Panc1 (cell line): ENCODE data around the gene BCAS3. TPM values are rescaled to one million over a fixed set of nuclear protein-coding genes. Genes with fewer than 3 reads are reported as not detected.
"Not testable (repeated sequence)": the region's sequence is repeated elsewhere in the genome, so short reads cannot be mapped to it uniquely, and the experiment has no call there.

ENCODE experiments used
- ATAC-seq: fragments of 200-7000 bp; cut with Tn5 transposase; 2 replicates; pipeline ENCODE4 v1.9.1; 2020; ENCODE audit warnings: mild to moderate bottlenecking, moderate library complexity
- BruUV-seq: library from RNA; stranded (reverse); fragments of 400-500 nt; replicated peaks from 2 replicates; lab custom pipeline; 2021; lab: Mats Ljungman, UMichigan
- CTCF ChIA-PET: fragments of 300-600 bp; sonication (Branson Sonifier 250); formaldehyde crosslinking; loops from one replicate; lab custom pipeline; 2022; ENCODE audit warnings: antibody characterized with exemption; lab: Charles Lee
- POLR2A ChIA-PET: fragments of 300-600 bp; sonication (Branson Sonifier 250); formaldehyde crosslinking; loops from one replicate; lab custom pipeline; 2022; ENCODE audit warnings: antibody characterized with exemption; lab: Charles Lee
- DNase-seq: peaks from one replicate; pipeline ENCODE4 v3.0.0-alpha.2; 2010; ENCODE audit warnings: low read depth, low spot score
- H3K27ac ChIP-seq: 2 replicates; pipeline ENCODE4 v1.5.1; 2011; ENCODE audit warnings: mild to moderate bottlenecking, low read length, inconsistent platforms
- H3K27me3 ChIP-seq: fragments of 200-500 bp; sonication (Bioruptor generic); 2 replicates; pipeline ENCODE4 v1.6.0; 2014; ENCODE audit warnings: low read length, inconsistent platforms; ENCODE audit not compliant: control insufficient read depth, insufficient read depth
- H3K36me3 ChIP-seq: fragments of 200-500 bp; sonication (Bioruptor generic); 2 replicates; pipeline ENCODE4 v1.5.1; 2014; ENCODE audit warnings: inconsistent platforms, mild to moderate bottlenecking, low read length, moderate library complexity; ENCODE audit not compliant: control insufficient read depth, insufficient read depth
- H3K4me1 ChIP-seq: 2 replicates; pipeline ENCODE4 v1.5.1; 2011; ENCODE audit warnings: inconsistent platforms, mild to moderate bottlenecking, low read length, moderate library complexity; ENCODE audit not compliant: control insufficient read depth, insufficient read depth
- H3K4me3 ChIP-seq, 2 experiments: 2 replicates each; pipeline ENCODE4 v1.5.1; 2011 to 2012; ENCODE audit warnings: low read depth in 2 of 2, low read length in 2 of 2, mild to moderate bottlenecking in 2 of 2, inconsistent platforms in 1 of 2, moderate library complexity in 1 of 2
- H3K9me3 ChIP-seq: fragments of 200-500 bp; sonication (Bioruptor generic); 2 replicates; pipeline ENCODE4 v1.5.1; 2014; ENCODE audit warnings: low read depth, mild to moderate bottlenecking, inconsistent platforms, low read length, moderate library complexity; ENCODE audit not compliant: control insufficient read depth, insufficient read depth
- POLR2AphosphoS5 ChIP-seq: IDR thresholded peaks from 2 replicates; pipeline ENCODE4 v1.6.1; 2012; ENCODE audit warnings: mild to moderate bottlenecking, low read depth, low read length, moderate library complexity
- SIN3A ChIP-seq: IDR thresholded peaks from 2 replicates; pipeline ENCODE4 v1.6.1; 2012; ENCODE audit warnings: low read depth, mild to moderate bottlenecking, low read length, moderate library complexity, borderline replicate concordance; ENCODE audit not compliant: insufficient read depth
- TCF7L2 ChIP-seq: IDR thresholded peaks from 2 replicates; pipeline ENCODE4 v1.6.1; 2011; ENCODE audit warnings: mild to moderate bottlenecking, low read depth, low read length, inconsistent platforms
- in situ Hi-C: cut with HindIII; loops from 2 replicates; pipeline ENCODE4 v1.10.0; 2016; ENCODE audit warnings: low sequenced_read_pairs, low pct_unique_long_range_greater_than_20kb
- intact Hi-C: fragments of 100-400 bp; cut with micrococcal nuclease; formaldehyde crosslinking; loops from one replicate; pipeline ENCODE4 v1.10.0; 2022; ENCODE audit not compliant: unreplicated experiment
- total RNA-seq: library from RNA; stranded (reverse); gene quantifications from one replicate; pipeline ENCODE4 v1.2.1, GENCODE V29; 2021; ENCODE audit not compliant: unreplicated experiment
- TF ChIP-seq, protein P1 (sequence below): fragments of 450-650 bp; IDR thresholded peaks from 2 replicates; pipeline ENCODE4 v1.5.1; 2017; ENCODE audit warnings: mild to moderate bottlenecking
- TF ChIP-seq, protein P2 (sequence below), 2 experiments: IDR thresholded peaks; 2 replicates each; pipeline ENCODE4 v1.6.1; 2011 to 2012; ENCODE audit warnings: low read depth in 2 of 2, control low read depth in 1 of 2, low read length in 1 of 2, mild to moderate bottlenecking in 1 of 2, moderate library complexity in 1 of 2; ENCODE audit not compliant: insufficient read depth in 1 of 2

The BCAS3 gene
- total RNA-seq, 1 experiment from 2014 or later: 9.3 TPM

DNA sequence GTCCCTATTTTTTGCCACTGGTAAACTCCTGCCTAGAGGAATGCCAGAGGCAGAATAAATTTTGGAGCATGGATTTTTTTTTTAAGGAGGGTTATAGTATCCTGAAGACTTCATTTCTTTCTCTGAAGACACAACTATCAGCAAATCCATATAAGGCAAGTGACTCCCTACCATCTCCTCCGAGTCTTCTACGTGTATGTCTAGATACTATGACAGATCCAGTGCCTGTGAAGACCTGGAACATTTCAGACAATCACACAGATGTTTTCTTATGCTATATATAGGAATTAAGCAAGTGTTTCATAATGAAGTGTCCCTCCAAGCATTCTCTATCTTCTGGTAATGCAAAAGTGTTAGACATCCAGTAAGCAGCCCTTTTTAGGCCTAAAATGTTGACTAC lies 466.5 kb downstream of the BCAS3 start:
- ATAC-seq (no peak), DNase-seq (no peak)
- Histone ChIP-seq H3K4me1 (peaks cover 10% of the 10 kb centered on the region), H3K27me3 (no peaks in the 10 kb centered on the region), H3K27ac (peak overlapping the region; percentile 2; the same call in 1 of the 2 replicates), H3K36me3 (no peaks in the 10 kb centered on the region), H3K9me3 (no peaks in the 10 kb centered on the region), H3K4me3 (no peak overlapping the region)
- intact Hi-C loops (no loop called here), in situ Hi-C loops (no loop called here)
- no peak for TF ChIP-seq SIN3A
- TF ChIP-seq TCF7L2: no peak
- TF ChIP-seq POLR2AphosphoS5: no peak
- TF ChIP-seq, protein P1, sequence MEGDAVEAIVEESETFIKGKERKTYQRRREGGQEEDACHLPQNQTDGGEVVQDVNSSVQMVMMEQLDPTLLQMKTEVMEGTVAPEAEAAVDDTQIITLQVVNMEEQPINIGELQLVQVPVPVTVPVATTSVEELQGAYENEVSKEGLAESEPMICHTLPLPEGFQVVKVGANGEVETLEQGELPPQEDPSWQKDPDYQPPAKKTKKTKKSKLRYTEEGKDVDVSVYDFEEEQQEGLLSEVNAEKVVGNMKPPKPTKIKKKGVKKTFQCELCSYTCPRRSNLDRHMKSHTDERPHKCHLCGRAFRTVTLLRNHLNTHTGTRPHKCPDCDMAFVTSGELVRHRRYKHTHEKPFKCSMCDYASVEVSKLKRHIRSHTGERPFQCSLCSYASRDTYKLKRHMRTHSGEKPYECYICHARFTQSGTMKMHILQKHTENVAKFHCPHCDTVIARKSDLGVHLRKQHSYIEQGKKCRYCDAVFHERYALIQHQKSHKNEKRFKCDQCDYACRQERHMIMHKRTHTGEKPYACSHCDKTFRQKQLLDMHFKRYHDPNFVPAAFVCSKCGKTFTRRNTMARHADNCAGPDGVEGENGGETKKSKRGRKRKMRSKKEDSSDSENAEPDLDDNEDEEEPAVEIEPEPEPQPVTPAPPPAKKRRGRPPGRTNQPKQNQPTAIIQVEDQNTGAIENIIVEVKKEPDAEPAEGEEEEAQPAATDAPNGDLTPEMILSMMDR: no peak
- TF ChIP-seq, protein P2, sequence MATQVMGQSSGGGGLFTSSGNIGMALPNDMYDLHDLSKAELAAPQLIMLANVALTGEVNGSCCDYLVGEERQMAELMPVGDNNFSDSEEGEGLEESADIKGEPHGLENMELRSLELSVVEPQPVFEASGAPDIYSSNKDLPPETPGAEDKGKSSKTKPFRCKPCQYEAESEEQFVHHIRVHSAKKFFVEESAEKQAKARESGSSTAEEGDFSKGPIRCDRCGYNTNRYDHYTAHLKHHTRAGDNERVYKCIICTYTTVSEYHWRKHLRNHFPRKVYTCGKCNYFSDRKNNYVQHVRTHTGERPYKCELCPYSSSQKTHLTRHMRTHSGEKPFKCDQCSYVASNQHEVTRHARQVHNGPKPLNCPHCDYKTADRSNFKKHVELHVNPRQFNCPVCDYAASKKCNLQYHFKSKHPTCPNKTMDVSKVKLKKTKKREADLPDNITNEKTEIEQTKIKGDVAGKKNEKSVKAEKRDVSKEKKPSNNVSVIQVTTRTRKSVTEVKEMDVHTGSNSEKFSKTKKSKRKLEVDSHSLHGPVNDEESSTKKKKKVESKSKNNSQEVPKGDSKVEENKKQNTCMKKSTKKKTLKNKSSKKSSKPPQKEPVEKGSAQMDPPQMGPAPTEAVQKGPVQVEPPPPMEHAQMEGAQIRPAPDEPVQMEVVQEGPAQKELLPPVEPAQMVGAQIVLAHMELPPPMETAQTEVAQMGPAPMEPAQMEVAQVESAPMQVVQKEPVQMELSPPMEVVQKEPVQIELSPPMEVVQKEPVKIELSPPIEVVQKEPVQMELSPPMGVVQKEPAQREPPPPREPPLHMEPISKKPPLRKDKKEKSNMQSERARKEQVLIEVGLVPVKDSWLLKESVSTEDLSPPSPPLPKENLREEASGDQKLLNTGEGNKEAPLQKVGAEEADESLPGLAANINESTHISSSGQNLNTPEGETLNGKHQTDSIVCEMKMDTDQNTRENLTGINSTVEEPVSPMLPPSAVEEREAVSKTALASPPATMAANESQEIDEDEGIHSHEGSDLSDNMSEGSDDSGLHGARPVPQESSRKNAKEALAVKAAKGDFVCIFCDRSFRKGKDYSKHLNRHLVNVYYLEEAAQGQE (IDR thresholded peaks at IDR 0.05; ENCODE audit: insufficient read depth in 1 of 2, low read depth in 2 of 2, low read length in 1 of 2): no peak
- no TSS peak for BruUV-seq
- ChIA-PET CTCF (no interaction called here), POLR2A (no interaction called here)

DNA sequence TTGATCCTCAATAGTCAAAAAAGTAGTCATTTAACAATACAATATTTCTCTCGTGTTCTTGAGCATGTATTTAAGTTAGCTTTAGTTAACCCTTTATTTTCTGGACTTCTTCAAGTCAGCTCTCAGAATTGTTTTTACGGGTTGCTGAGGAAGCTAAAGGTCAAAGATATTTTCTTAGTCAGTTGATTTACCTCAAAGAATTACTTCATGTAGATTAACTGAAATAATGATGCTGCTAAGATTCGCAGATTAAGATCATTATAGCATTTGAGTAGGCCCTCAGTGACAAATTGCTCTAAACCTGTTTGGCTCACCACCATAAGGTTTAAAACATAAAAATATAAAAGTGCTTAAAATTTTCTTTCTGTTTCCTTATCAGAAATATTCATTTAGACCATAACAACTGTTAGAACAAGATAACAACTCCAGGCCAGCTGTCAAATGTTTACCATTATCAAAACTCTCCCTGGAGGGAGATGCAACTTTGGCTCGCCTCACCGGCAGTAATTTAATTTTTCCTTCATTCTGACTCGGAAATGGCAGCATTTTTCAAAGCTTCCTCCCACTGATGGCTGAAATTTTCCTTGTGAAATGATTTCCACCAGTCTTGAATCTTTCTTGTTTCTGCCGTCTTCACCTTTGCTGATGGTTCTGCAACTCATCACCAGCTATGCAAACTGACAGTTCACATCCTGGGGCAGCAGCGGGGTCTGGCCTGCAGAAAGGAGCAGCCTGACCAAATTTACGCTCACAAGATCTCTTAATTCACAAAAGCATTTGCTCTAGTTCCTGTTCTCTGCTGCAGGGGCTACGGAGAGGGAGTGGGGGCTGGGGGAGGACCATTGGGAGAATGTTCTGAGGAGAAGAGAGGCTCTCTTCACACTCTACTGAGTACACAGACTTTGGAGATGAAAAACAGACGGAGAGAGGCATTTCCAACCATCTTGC lies 467.2 kb downstream of the BCAS3 start:
- no peak for ATAC-seq
- H3K9me3 ChIP-seq: no peaks in the 10 kb centered on the region
- intact Hi-C loops (no loop called here), in situ Hi-C loops (no loop called here)
- H3K4me1 ChIP-seq: peaks cover 15% of the 10 kb centered on the region
- CTCF ChIA-PET: no interaction called here
- POLR2A ChIA-PET: interaction anchor here (0.6 kb wide), 1 partner anchor 26 kb away, joined by 5 read pairs; no protein-coding TSS in a partner anchor
- peak overlapping the region; percentile 32 for H3K27ac ChIP-seq
- no peak for TF ChIP-seq POLR2AphosphoS5
- H3K36me3 ChIP-seq: no peaks in the 10 kb centered on the region
- H3K4me3 ChIP-seq: no peak overlapping the region
- no peak for DNase-seq
- no peaks in the 10 kb centered on the region for H3K27me3 ChIP-seq
- BruUV-seq: no TSS peak

DNA sequence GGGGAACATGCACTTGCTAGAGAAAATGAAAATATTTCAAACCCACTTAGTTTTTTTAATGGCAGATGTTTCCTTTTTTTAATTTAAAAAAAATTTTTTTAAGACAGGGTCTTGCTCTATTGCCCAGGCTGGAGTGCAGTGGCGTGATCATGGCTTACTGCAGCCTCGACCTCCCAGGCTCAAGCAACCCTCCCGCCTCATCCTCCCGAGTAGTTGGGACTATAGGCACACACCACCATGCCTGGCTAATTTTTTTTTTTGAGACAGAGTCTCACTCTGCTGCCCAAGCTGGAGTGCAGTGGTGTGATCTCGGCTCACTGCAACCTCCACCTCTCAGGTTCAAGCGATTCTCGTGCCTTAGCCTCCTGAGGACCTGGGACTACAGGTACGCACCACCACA lies 469.2 kb downstream of the BCAS3 start:
- BruUV-seq, in situ Hi-C loops, ATAC-seq, intact Hi-C loops, H3K4me3 ChIP-seq, POLR2A ChIA-PET, H3K27me3 ChIP-seq, CTCF ChIA-PET, H3K36me3 ChIP-seq, H3K9me3 ChIP-seq, DNase-seq: not testable (repeated sequence)
- H3K4me1 ChIP-seq: peaks cover 17% of the 10 kb centered on the region
- peak overlapping the region; percentile 30; the same call in 1 of the 2 replicates for H3K27ac ChIP-seq
